Tibial nerve (tissue), 4 donors: ENCODE data around the gene SLC25A5.

ENCODE experiments used
- EP300 ChIP-seq, 2 donors: sonication (generic); formaldehyde crosslinking; IDR thresholded peaks; one replicate each; pipeline ENCODE4 v1.6.1; 2017; ENCODE audit warnings: antibody characterized with exemption in 2 of 2, mild to moderate bottlenecking in 1 of 2
- POLR2A ChIP-seq, 2 donors: fragments of 450-650 bp; IDR thresholded peaks; one replicate each; pipeline ENCODE4 v1.6.1; 2017; ENCODE audit warnings: antibody characterized with exemption in 2 of 2, mild to moderate bottlenecking in 2 of 2, moderate library complexity in 2 of 2
- TF ChIP-seq, protein P1 (sequence below), 5 experiments: fragments of 200-600 bp in 3 of 5; fragments of 450-650 bp in 2 of 5; sonication (generic) in 3 of 5; IDR thresholded peaks; one replicate each; pipeline ENCODE4 v1.5.1; 2016 to 2019; ENCODE audit warnings: antibody characterized with exemption in 5 of 5, mild to moderate bottlenecking in 3 of 5, moderate library complexity in 2 of 5

DNA sequence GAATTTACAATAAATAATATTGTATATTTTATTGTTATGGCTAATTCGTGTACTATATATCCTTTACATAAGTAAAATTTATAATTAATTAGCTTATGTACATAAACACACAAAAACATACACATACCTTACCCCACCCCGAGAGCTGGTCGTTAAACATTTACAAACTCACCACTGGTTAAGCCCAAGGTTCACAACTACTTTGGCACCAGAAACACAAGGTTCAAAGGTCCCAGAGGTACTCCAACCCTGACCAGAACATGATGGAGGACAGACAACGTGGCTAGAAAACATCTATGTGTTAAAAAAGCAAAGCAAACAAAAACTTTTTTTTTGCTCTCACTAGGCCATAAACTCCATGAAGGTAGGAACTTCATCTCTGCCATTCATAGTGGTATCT lies 37.7 kb downstream of the SLC25A5 start:
- TF ChIP-seq, protein P1, sequence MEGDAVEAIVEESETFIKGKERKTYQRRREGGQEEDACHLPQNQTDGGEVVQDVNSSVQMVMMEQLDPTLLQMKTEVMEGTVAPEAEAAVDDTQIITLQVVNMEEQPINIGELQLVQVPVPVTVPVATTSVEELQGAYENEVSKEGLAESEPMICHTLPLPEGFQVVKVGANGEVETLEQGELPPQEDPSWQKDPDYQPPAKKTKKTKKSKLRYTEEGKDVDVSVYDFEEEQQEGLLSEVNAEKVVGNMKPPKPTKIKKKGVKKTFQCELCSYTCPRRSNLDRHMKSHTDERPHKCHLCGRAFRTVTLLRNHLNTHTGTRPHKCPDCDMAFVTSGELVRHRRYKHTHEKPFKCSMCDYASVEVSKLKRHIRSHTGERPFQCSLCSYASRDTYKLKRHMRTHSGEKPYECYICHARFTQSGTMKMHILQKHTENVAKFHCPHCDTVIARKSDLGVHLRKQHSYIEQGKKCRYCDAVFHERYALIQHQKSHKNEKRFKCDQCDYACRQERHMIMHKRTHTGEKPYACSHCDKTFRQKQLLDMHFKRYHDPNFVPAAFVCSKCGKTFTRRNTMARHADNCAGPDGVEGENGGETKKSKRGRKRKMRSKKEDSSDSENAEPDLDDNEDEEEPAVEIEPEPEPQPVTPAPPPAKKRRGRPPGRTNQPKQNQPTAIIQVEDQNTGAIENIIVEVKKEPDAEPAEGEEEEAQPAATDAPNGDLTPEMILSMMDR (IDR thresholded peaks at IDR 0.05), result no peak
- no peak for TF ChIP-seq POLR2A (IDR thresholded peaks at IDR 0.05)
- no peak for TF ChIP-seq EP300 (IDR thresholded peaks at IDR 0.05)
